Trophoblast cell (in vitro differentiated cells and primary cell): ENCODE data around the gene HPS5.

Experiments used
- DNase-seq, 2 donors: peaks; one replicate each; pipeline ENCODE4 v3.0.0-alpha.2; 2016
- H2AFZ ChIP-seq: 2 replicates; pipeline ENCODE4 v1.6.1; 2013; ENCODE audit warnings: low read length, moderate library complexity, mild to moderate bottlenecking; ENCODE audit not compliant: insufficient read depth, poor library complexity
- H2AK5ac ChIP-seq: 2 replicates; pipeline ENCODE4 v1.6.1; 2013; ENCODE audit warnings: mild to moderate bottlenecking, low read length
- H2BK120ac ChIP-seq: 2 replicates; pipeline ENCODE4 v1.6.1; 2013; ENCODE audit warnings: low read length, mild to moderate bottlenecking, moderate library complexity; ENCODE audit not compliant: insufficient read depth, poor library complexity
- H2BK12ac ChIP-seq: 2 replicates; pipeline ENCODE4 v1.6.1; 2013; ENCODE audit warnings: mild to moderate bottlenecking, low read length, moderate library complexity
- H2BK5ac ChIP-seq: 2 replicates; pipeline ENCODE4 v1.6.1; 2013; ENCODE audit warnings: low read length, low read depth, moderate library complexity, mild to moderate bottlenecking; ENCODE audit not compliant: poor library complexity
- H3K14ac ChIP-seq: 2 replicates; pipeline ENCODE4 v1.6.1; 2013; ENCODE audit warnings: mild to moderate bottlenecking, low read length
- H3K18ac ChIP-seq: 2 replicates; pipeline ENCODE4 v1.6.1; 2013; ENCODE audit warnings: mild to moderate bottlenecking, low read length
- H3K23ac ChIP-seq: 2 replicates; pipeline ENCODE4 v1.6.1; 2013; ENCODE audit warnings: low read length
- H3K27ac ChIP-seq: 2 replicates; pipeline ENCODE4 v1.5.1; 2013; ENCODE audit warnings: low read depth, mild to moderate bottlenecking, inconsistent platforms, low read length, moderate library complexity
- H3K27me3 ChIP-seq: 2 replicates; pipeline ENCODE4 v1.6.1; 2013; ENCODE audit warnings: inconsistent platforms, mild to moderate bottlenecking, low read length, moderate library complexity; ENCODE audit not compliant: insufficient read depth
- H3K36me3 ChIP-seq, 2 experiments: 1 replicate in 1 of 2; 2 replicates in 1 of 2; pipeline ENCODE4 v1.6.1; 2013; ENCODE audit warnings: low read length in 2 of 2, mild to moderate bottlenecking in 2 of 2, moderate library complexity in 1 of 2; ENCODE audit not compliant: insufficient read depth in 2 of 2, control insufficient read depth in 1 of 2
- H3K4ac ChIP-seq: 2 replicates; pipeline ENCODE4 v1.6.1; 2013; ENCODE audit warnings: low read depth, mild to moderate bottlenecking, low read length, moderate library complexity
- H3K4me1 ChIP-seq, 2 experiments: 1 replicate in 1 of 2; 2 replicates in 1 of 2; pipeline ENCODE4 v1.6.1; 2013; ENCODE audit warnings: low read length in 2 of 2, mild to moderate bottlenecking in 2 of 2, moderate library complexity in 1 of 2; ENCODE audit not compliant: insufficient read depth in 2 of 2, control insufficient read depth in 1 of 2
- H3K4me2 ChIP-seq: 2 replicates; pipeline ENCODE4 v1.6.1; 2013; ENCODE audit warnings: inconsistent platforms, mild to moderate bottlenecking, low read length, moderate library complexity
- H3K4me3 ChIP-seq: 2 replicates; pipeline ENCODE4 v1.5.1; 2013; ENCODE audit warnings: mild to moderate bottlenecking, low read depth, low read length, inconsistent platforms
- H3K79me1 ChIP-seq: one replicate; pipeline ENCODE4 v1.6.1; 2013; ENCODE audit warnings: low read length
- H3K79me2 ChIP-seq: 2 replicates; pipeline ENCODE4 v1.6.1; 2013; ENCODE audit warnings: low read length, mild to moderate bottlenecking; ENCODE audit not compliant: control insufficient read depth, insufficient read depth, poor library complexity
- H3K9ac ChIP-seq: 2 replicates; pipeline ENCODE4 v1.6.1; 2013; ENCODE audit warnings: mild to moderate bottlenecking, low read length
- H3K9me3 ChIP-seq: 2 replicates; pipeline ENCODE4 v1.6.1; 2013; ENCODE audit warnings: low read depth, mild to moderate bottlenecking, control low read depth, inconsistent platforms, low read length; ENCODE audit not compliant: insufficient read depth
- H4K12ac ChIP-seq: 2 replicates; pipeline ENCODE4 v1.6.1; 2013; ENCODE audit warnings: low read depth, mild to moderate bottlenecking, low read length, moderate library complexity
- H4K8ac ChIP-seq: 2 replicates; pipeline ENCODE4 v1.6.1; 2013; ENCODE audit warnings: low read depth, mild to moderate bottlenecking, low read length, moderate library complexity
- H4K91ac ChIP-seq: one replicate; pipeline ENCODE4 v1.6.1; 2013; ENCODE audit warnings: low read depth, mild to moderate bottlenecking, low read length, moderate library complexity
- WGBS: extraction: QIAGEN DNeasy Blood & Tissue Kit; methylation state at CpG from one replicate; pipeline ENCODE4 v1.1.7; 2013; ENCODE audit warnings: missing lambda C conversion rate; ENCODE audit not compliant: insufficient read length, insufficient coverage; ENCODE audit errors: extremely low coverage; 5-methylcytosine and 5-hydroxymethylcytosine counted together

HPS5 gene

DNA sequence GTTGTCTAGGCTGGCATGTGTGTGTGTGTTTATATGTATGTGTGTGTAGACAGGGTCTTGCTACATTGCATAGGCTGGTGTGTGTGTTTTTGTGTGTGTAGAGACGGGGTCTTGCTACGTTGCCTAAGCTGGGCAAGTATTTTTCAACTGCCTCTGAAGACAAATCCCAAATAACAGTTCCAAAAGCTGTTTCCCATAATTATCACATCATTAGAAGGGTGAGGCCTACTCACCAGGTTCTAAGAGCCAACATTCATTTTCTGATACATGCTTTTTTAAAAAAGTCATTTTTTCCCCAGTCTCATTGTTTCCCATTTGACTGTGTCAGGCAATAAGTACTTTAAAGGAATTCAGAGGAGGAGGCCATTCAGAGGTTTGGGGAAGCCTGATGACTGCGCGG lies 33.0 kb downstream of the HPS5 start:
- no peak overlapping the region for H3K4me2 ChIP-seq
- no peak overlapping the region for H3K4me3 ChIP-seq
- no peak overlapping the region for H4K91ac ChIP-seq
- no peak overlapping the region for H3K23ac ChIP-seq
- no peak overlapping the region for H3K14ac ChIP-seq
- no peak for DNase-seq
- no peak overlapping the region for H2AFZ ChIP-seq
- no peak overlapping the region for H3K18ac ChIP-seq
- no peaks in the 10 kb centered on the region for H3K4me1 ChIP-seq
- H3K27me3 ChIP-seq: no peaks in the 10 kb centered on the region
- H3K9ac ChIP-seq: no peak overlapping the region
- H3K36me3 ChIP-seq: peaks cover 10 to 33% of the 10 kb centered on the region in 2 experiments
- H4K12ac ChIP-seq: no peak overlapping the region
- no peak overlapping the region for H4K8ac ChIP-seq
- H3K79me1 ChIP-seq: no peaks in the 10 kb centered on the region
- no peak overlapping the region for H2BK120ac ChIP-seq
- no peak overlapping the region for H3K27ac ChIP-seq
- no peak overlapping the region for H2AK5ac ChIP-seq
- WGBS: no CpG with 5 or more reads among the region's 4 CpGs
- H3K79me2 ChIP-seq: no peaks in the 10 kb centered on the region
- H2BK12ac ChIP-seq: no peak overlapping the region
- no peak overlapping the region for H2BK5ac ChIP-seq
- H3K9me3 ChIP-seq: no peaks in the 10 kb centered on the region
- H3K4ac ChIP-seq: no peak overlapping the region

DNA sequence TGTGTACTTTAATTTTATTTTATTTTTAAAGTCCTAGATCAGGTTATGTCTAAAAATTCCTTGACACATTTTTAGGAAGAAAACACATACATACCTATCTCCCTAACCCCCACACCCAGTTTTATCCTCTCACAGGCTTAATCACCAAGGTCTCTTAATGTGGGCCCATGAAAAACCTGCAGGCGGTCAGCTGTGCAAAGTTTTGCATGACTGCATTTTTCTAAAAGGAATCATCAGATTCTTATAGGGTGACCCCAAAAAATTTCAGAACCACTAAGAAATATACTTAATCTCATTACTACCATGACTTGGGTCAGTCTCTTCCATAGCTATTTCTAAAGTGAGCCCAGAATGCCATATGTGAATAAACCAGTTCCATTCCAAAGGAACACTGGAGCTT lies 36.1 kb downstream of the HPS5 start:
- Histone ChIP-seq H3K9ac (no peak overlapping the region), H4K12ac (no peak overlapping the region), H4K8ac (no peak overlapping the region), H2BK120ac (no peak overlapping the region), H3K36me3 (peaks cover 8 to 31% of the 10 kb centered on the region in 2 experiments), H3K79me1 (no peaks in the 10 kb centered on the region), H3K23ac (no peak overlapping the region), H4K91ac (no peak overlapping the region), H3K14ac (no peak overlapping the region), H2BK12ac (no peak overlapping the region), H3K4me2 (no peak overlapping the region), H2AFZ (no peak overlapping the region), H3K4ac (no peak overlapping the region), H3K79me2 (no peaks in the 10 kb centered on the region), H3K18ac (no peak overlapping the region), H2BK5ac (no peak overlapping the region), H3K4me3 (no peak overlapping the region), H2AK5ac (no peak overlapping the region), H3K9me3 (no peaks in the 10 kb centered on the region), H3K4me1 (peaks cover 0 to 3% of the 10 kb centered on the region in 2 experiments), H3K27me3 (no peaks in the 10 kb centered on the region), H3K27ac (no peak overlapping the region)
- DNase-seq: no peak
- WGBS: no CpG with 5 or more reads among the region's 1 CpG

DNA sequence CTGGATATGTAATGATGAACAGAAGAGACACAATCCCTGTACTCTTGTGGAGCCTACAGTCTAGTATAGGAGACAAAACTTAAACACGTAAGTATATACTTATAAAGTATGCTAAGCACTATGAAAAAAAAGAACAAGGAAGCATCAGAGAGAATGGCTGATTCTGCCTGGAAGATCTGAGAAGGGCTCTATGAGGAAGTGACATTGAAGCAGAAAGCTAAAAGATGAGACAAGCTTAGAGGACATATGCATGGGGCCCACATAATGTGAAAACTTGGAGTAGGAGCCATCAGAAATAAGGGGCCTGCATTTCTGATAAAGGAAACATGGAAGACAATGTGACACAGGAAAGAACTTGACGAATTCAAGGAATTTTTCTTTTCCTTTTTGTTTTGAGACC lies 39.3 kb downstream of the HPS5 start:
- Histone ChIP-seq H3K27ac (no peak overlapping the region), H2AFZ (no peak overlapping the region), H2BK12ac (no peak overlapping the region), H3K14ac (no peak overlapping the region), H3K9me3 (no peaks in the 10 kb centered on the region), H4K91ac (no peak overlapping the region), H3K79me2 (no peaks in the 10 kb centered on the region), H3K27me3 (no peaks in the 10 kb centered on the region), H3K18ac (no peak overlapping the region), H3K4me1 (peaks cover 0 to 3% of the 10 kb centered on the region in 2 experiments), H3K4me3 (no peak overlapping the region), H3K4me2 (no peak overlapping the region), H4K12ac (no peak overlapping the region), H3K23ac (no peak overlapping the region), H4K8ac (no peak overlapping the region), H2BK120ac (no peak overlapping the region), H2BK5ac (no peak overlapping the region), H3K9ac (no peak overlapping the region), H3K4ac (no peak overlapping the region), H3K36me3 (peaks cover 3 to 22% of the 10 kb centered on the region in 2 experiments), H3K79me1 (no peaks in the 10 kb centered on the region), H2AK5ac (no peak overlapping the region)
- no CpG with 5 or more reads among the region's 2 CpGs for WGBS
- DNase-seq: no peak

DNA sequence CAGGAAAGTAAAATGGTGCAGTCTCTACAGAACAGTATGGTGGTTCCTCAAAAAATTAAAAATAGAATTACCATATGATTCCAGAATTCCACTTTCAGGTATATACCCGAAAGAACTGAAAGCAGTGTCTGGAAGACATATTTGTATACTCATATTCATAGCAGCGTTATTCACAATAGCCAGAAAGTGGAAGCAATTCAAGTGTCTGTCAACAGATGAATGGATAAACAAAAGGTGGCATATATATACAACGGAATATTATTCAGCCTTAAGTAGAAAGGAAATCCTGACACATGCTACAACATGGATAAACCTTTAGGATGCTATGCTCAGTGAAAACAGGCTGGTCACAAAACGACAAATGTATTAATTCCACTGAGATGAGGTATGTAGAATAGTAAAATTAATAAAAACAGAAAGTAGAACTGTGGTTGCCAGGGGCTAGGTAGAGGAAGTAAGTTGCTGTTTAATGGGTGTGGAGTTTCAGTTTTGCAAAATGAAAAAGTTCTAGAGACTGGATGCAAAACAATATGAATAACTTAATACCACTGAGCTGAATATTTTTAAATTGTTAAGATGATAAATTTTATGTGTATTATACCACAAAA lies 41.4 kb downstream of the HPS5 start:
- H2BK5ac ChIP-seq: no peak overlapping the region
- no peak overlapping the region for H2AK5ac ChIP-seq
- H2BK120ac ChIP-seq: no peak overlapping the region
- H3K27me3 ChIP-seq: no peaks in the 10 kb centered on the region
- peaks cover 0 to 3% of the 10 kb centered on the region in 2 experiments for H3K4me1 ChIP-seq
- no peak overlapping the region for H3K4ac ChIP-seq
- H4K12ac ChIP-seq: no peak overlapping the region
- no peak overlapping the region for H3K4me2 ChIP-seq
- peaks cover 6 to 12% of the 10 kb centered on the region in 2 experiments for H3K36me3 ChIP-seq
- H3K14ac ChIP-seq: no peak overlapping the region
- H3K27ac ChIP-seq: no peak overlapping the region
- H3K23ac ChIP-seq: no peak overlapping the region
- H2AFZ ChIP-seq: no peak overlapping the region
- WGBS: no CpG with 5 or more reads among the region's 4 CpGs
- H3K9ac ChIP-seq: no peak overlapping the region
- no peak overlapping the region for H2BK12ac ChIP-seq
- no peaks in the 10 kb centered on the region for H3K79me2 ChIP-seq
- no peak overlapping the region for H3K18ac ChIP-seq
- H4K8ac ChIP-seq: no peak overlapping the region
- H3K9me3 ChIP-seq: no peaks in the 10 kb centered on the region
- no peaks in the 10 kb centered on the region for H3K79me1 ChIP-seq
- no peak overlapping the region for H4K91ac ChIP-seq
- DNase-seq: no peak
- H3K4me3 ChIP-seq: no peak overlapping the region
